ENCODE data around the gene MYOM3.

DNA sequence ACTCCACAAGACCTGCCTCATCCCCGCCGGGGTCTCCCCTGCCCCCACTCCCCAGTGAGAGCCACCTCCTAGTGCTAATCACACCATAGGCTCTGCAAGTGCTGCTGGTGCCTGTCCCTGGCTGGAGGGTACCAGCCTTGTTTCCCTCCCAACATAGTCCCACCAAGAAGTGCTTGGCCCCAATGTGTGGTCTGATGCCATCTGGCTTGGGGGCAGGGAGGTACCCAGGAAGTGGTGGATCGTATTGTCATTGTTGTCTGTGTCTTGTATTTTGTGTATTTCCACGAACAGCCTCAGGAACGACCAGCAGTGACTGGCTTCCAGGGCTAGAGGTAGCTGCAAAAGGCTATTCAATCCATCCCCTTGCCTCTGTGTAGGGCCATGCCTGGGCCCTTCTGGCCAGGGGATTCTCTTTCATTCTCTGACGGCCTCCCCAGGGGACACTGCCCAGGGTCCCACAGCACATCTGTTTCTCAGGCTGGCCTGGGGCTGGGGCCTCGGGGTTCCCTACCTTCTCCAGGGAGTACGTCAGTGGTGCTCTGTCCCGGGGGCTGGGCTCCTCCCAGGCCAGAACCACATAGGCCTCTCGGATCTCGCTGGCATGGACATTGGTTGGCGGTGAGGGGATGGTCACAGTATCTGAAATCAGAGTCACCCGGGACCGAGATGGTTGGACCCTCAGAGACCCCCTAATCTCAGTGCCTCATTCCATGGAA lies 22.8 kb downstream of the MYOM3 start:
- TF ChIP-seq, protein P1, sequence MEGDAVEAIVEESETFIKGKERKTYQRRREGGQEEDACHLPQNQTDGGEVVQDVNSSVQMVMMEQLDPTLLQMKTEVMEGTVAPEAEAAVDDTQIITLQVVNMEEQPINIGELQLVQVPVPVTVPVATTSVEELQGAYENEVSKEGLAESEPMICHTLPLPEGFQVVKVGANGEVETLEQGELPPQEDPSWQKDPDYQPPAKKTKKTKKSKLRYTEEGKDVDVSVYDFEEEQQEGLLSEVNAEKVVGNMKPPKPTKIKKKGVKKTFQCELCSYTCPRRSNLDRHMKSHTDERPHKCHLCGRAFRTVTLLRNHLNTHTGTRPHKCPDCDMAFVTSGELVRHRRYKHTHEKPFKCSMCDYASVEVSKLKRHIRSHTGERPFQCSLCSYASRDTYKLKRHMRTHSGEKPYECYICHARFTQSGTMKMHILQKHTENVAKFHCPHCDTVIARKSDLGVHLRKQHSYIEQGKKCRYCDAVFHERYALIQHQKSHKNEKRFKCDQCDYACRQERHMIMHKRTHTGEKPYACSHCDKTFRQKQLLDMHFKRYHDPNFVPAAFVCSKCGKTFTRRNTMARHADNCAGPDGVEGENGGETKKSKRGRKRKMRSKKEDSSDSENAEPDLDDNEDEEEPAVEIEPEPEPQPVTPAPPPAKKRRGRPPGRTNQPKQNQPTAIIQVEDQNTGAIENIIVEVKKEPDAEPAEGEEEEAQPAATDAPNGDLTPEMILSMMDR (IDR thresholded peaks at IDR 0.05; ENCODE audit: poor library complexity, severe bottlenecking), result no peak
- TF ChIP-seq EZH2 (IDR thresholded peaks at IDR 0.05; ENCODE audit: borderline replicate concordance, insufficient read depth, low read length, poor library complexity, severe bottlenecking) (no peak), TAF1 (IDR thresholded peaks at IDR 0.05; ENCODE audit: low read depth) (no peak), POLR2AphosphoS5 (IDR thresholded peaks at IDR 0.05) (no peak), SMC3 (conservative IDR thresholded peaks at IDR 0.05; ENCODE audit: poor library complexity) (no peak), MXI1 (conservative IDR thresholded peaks at IDR 0.05; ENCODE audit: poor library complexity, severe bottlenecking) (no peak), EP300 (conservative IDR thresholded peaks at IDR 0.05; ENCODE audit: poor library complexity, severe bottlenecking) (no peak), RAD21 (conservative IDR thresholded peaks at IDR 0.05) (no peak)
- TF ChIP-seq, protein P2, sequence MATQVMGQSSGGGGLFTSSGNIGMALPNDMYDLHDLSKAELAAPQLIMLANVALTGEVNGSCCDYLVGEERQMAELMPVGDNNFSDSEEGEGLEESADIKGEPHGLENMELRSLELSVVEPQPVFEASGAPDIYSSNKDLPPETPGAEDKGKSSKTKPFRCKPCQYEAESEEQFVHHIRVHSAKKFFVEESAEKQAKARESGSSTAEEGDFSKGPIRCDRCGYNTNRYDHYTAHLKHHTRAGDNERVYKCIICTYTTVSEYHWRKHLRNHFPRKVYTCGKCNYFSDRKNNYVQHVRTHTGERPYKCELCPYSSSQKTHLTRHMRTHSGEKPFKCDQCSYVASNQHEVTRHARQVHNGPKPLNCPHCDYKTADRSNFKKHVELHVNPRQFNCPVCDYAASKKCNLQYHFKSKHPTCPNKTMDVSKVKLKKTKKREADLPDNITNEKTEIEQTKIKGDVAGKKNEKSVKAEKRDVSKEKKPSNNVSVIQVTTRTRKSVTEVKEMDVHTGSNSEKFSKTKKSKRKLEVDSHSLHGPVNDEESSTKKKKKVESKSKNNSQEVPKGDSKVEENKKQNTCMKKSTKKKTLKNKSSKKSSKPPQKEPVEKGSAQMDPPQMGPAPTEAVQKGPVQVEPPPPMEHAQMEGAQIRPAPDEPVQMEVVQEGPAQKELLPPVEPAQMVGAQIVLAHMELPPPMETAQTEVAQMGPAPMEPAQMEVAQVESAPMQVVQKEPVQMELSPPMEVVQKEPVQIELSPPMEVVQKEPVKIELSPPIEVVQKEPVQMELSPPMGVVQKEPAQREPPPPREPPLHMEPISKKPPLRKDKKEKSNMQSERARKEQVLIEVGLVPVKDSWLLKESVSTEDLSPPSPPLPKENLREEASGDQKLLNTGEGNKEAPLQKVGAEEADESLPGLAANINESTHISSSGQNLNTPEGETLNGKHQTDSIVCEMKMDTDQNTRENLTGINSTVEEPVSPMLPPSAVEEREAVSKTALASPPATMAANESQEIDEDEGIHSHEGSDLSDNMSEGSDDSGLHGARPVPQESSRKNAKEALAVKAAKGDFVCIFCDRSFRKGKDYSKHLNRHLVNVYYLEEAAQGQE (IDR thresholded peaks at IDR 0.05; ENCODE audit: borderline replicate concordance), result no peak

All from neural cell (in vitro differentiated cells).